PC-3 (cell line): Measurements from ENCODE around the gene SLC23A2. TPM values are rescaled to one million over a fixed set of nuclear protein-coding genes. Genes with fewer than 3 reads are reported as not detected.

Experiments
- ATAC-seq: fragments of 200-7000 bp; cut with Tn5 transposase; 2 replicates; pipeline ENCODE4 v1.9.1; 2020; ENCODE audit warnings: mild to moderate bottlenecking, moderate library complexity
- BruUV-seq: library from RNA; stranded (reverse); fragments of 400-500 nt; replicated peaks from 2 replicates; lab custom pipeline; 2021; lab: Mats Ljungman, UMichigan
- CTCF ChIA-PET: fragments of 300-600 bp; sonication (Branson Sonifier 250); formaldehyde crosslinking; loops from one replicate; lab custom pipeline; 2022; ENCODE audit warnings: antibody characterized with exemption; lab: Charles Lee
- POLR2A ChIA-PET: fragments of 300-600 bp; sonication (Branson Sonifier 250); formaldehyde crosslinking; loops from one replicate; lab custom pipeline; 2022; ENCODE audit warnings: antibody characterized with exemption; ENCODE audit not compliant: unreplicated experiment; lab: Charles Lee
- DNase-seq: peaks from one replicate; pipeline ENCODE4 v3.0.0-alpha.2; 2015
- H2AFZ ChIP-seq: fragments of 300-600 bp; sonication (generic); 2 replicates; pipeline ENCODE4 v1.6.0; 2016; ENCODE audit warnings: antibody characterized with exemption, low read length
- H3F3A ChIP-seq: fragments of 300-600 bp; sonication (generic); one replicate; pipeline ENCODE4 v1.6.0; 2017; ENCODE audit warnings: antibody characterized with exemption, low read length, control low read depth, mild to moderate bottlenecking; ENCODE audit not compliant: unreplicated experiment
- H3K27ac ChIP-seq: fragments of 300-600 bp; sonication (generic); 2 replicates; pipeline ENCODE4 v1.5.1; 2016; ENCODE audit warnings: mild to moderate bottlenecking, low read length
- H3K27me3 ChIP-seq: fragments of 300-600 bp; sonication (generic); 2 replicates; pipeline ENCODE4 v1.6.1; 2016; ENCODE audit warnings: low read length, mixed read lengths
- H3K36me3 ChIP-seq: fragments of 300-600 bp; sonication (generic); 2 replicates; pipeline ENCODE4 v1.6.1; 2016; ENCODE audit warnings: low read depth, mixed run types, low read length, mixed read lengths
- H3K4me1 ChIP-seq: fragments of 300-600 bp; sonication (generic); 2 replicates; pipeline ENCODE4 v1.5.1; 2016; ENCODE audit warnings: low read length; ENCODE audit not compliant: insufficient read depth
- H3K4me2 ChIP-seq: fragments of 300-600 bp; sonication (generic); 2 replicates; pipeline ENCODE4 v1.6.0; 2016; ENCODE audit warnings: low read length
- H3K4me3 ChIP-seq: fragments of 300-600 bp; sonication (generic); 2 replicates; pipeline ENCODE4 v1.5.1; 2016; ENCODE audit warnings: mild to moderate bottlenecking, low read length, mixed read lengths
- H3K79me2 ChIP-seq: fragments of 300-600 bp; sonication (generic); 2 replicates; pipeline ENCODE4 v1.6.1; 2017; ENCODE audit warnings: low read length, mixed read lengths
- H3K9ac ChIP-seq: fragments of 300-600 bp; sonication (generic); 2 replicates; pipeline ENCODE4 v1.6.0; 2016; ENCODE audit warnings: mild to moderate bottlenecking, low read length
- H3K9me2 ChIP-seq: fragments of 300-600 bp; sonication (generic); replicated peaks from 2 replicates; pipeline ENCODE4 v1.6.1; 2016; ENCODE audit warnings: mixed run types, low read length, mixed read lengths
- H3K9me3 ChIP-seq: fragments of 300-600 bp; sonication (generic); 2 replicates; pipeline ENCODE4 v1.6.1; 2016; ENCODE audit warnings: low read length, mixed read lengths
- H4K20me1 ChIP-seq: fragments of 300-600 bp; sonication (generic); 2 replicates; pipeline ENCODE4 v1.6.1; 2016; ENCODE audit warnings: low read length, mixed read lengths
- EZH2 ChIP-seq: fragments of 300-600 bp; sonication (generic); IDR thresholded peaks from one replicate; pipeline ENCODE4 v1.6.1; 2017; ENCODE audit warnings: antibody characterized with exemption, mild to moderate bottlenecking, low read length; ENCODE audit not compliant: unreplicated experiment
- EZH2phosphoT487 ChIP-seq: fragments of 300-600 bp; sonication (generic); IDR thresholded peaks from 2 replicates; pipeline ENCODE4 v1.6.1; 2018; ENCODE audit warnings: mild to moderate bottlenecking, antibody characterized with exemption, low read length, borderline replicate concordance
- intact Hi-C: fragments of 100-400 bp; cut with micrococcal nuclease; formaldehyde crosslinking; loops from 2 replicates; pipeline ENCODE4 v1.9.0; 2023
- total RNA-seq: library from RNA; depleted of rRNA; stranded (reverse); fragments of >200 nt; gene quantifications from 2 replicates; pipeline ENCODE4 v1.2.3, GENCODE V29; 2014
- TF ChIP-seq, protein P1 (sequence below): fragments of 300-600 bp; sonication (generic); conservative IDR thresholded peaks from 2 replicates; pipeline ENCODE4 v1.5.1; 2017; ENCODE audit warnings: antibody characterized with exemption, low read depth, mild to moderate bottlenecking, low read length

SLC23A2 gene
- total RNA-seq, 1 experiment from 2014 or later, result 18.3 TPM

DNA sequence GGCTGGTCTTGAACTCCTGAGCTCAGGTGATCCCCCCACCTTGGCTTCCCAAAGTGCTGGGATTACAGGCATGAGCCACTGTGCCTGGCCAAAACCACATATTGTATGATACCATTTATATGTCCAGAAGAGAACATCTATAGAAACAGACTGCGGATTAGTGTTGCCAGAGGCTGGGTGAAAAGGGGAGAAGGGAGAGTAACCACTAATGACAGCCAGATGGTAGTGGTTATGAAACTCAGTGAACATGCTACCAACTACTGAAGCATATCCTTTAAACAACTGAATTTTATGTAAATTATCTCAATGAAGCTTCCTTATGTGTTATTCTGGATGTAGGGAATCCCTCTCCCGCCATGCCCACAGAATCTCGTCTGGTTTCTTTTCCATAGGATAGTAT lies 15.7 kb downstream of the SLC23A2 start:
- DNase-seq (no peak), ATAC-seq (no peak)
- intact Hi-C loops, result no loop called here
- no TSS peak for BruUV-seq
- no peak overlapping the region for H3K4me3 ChIP-seq
- H3F3A ChIP-seq, result no peaks in the 10 kb centered on the region
- no peak overlapping the region for H3K4me2 ChIP-seq
- no peak overlapping the region for H3K27ac ChIP-seq
- H3K27me3 ChIP-seq, result no peaks in the 10 kb centered on the region
- no peaks in the 10 kb centered on the region for H3K36me3 ChIP-seq
- no peaks in the 10 kb centered on the region for H3K9me2 ChIP-seq
- ChIA-PET POLR2A (no interaction called here), CTCF (no interaction called here)
- no peak overlapping the region for H3K9ac ChIP-seq
- no peaks in the 10 kb centered on the region for H3K9me3 ChIP-seq
- H4K20me1 ChIP-seq, result peaks cover 12% of the 10 kb centered on the region; the same call in 1 of the 2 replicates
- no peak overlapping the region for H2AFZ ChIP-seq
- no peaks in the 10 kb centered on the region for H3K4me1 ChIP-seq
- peaks cover 58% of the 10 kb centered on the region for H3K79me2 ChIP-seq
- TF ChIP-seq EZH2phosphoT487, result no peak
- TF ChIP-seq EZH2, result no peak
- TF ChIP-seq, protein P1, sequence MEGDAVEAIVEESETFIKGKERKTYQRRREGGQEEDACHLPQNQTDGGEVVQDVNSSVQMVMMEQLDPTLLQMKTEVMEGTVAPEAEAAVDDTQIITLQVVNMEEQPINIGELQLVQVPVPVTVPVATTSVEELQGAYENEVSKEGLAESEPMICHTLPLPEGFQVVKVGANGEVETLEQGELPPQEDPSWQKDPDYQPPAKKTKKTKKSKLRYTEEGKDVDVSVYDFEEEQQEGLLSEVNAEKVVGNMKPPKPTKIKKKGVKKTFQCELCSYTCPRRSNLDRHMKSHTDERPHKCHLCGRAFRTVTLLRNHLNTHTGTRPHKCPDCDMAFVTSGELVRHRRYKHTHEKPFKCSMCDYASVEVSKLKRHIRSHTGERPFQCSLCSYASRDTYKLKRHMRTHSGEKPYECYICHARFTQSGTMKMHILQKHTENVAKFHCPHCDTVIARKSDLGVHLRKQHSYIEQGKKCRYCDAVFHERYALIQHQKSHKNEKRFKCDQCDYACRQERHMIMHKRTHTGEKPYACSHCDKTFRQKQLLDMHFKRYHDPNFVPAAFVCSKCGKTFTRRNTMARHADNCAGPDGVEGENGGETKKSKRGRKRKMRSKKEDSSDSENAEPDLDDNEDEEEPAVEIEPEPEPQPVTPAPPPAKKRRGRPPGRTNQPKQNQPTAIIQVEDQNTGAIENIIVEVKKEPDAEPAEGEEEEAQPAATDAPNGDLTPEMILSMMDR, result no peak

DNA sequence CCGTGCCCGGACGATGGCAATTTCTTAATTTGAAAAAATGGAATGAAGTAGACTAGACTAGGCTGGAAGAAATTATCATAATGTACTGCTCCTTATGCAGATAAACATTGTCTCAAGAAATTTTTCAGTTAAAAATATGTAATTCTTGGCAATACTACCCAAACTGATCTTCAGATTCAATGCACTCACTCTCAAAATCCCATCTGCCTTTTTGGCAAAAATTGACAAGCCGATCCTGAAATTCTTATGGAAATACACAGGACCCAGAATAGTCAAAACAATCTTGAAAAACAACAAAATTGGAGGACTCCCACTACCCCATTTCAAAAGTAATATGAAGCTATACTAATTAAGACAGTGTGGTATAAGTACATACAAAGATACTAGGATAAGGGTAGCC lies 19.0 kb downstream of the SLC23A2 start:
- H3K9me2 ChIP-seq, result no peaks in the 10 kb centered on the region
- DNase-seq (no peak), ATAC-seq (no peak)
- H3K9ac ChIP-seq, result no peak overlapping the region
- TF ChIP-seq EZH2 (no peak), EZH2phosphoT487 (no peak)
- TF ChIP-seq, protein P1, result no peak
- no peaks in the 10 kb centered on the region for H3K27me3 ChIP-seq
- POLR2A ChIA-PET, result no interaction called here
- no peak overlapping the region for H3K4me3 ChIP-seq
- no peaks in the 10 kb centered on the region for H3F3A ChIP-seq
- no peak overlapping the region for H3K4me2 ChIP-seq
- BruUV-seq, result no TSS peak
- intact Hi-C loops, result no loop called here
- no peaks in the 10 kb centered on the region for H3K4me1 ChIP-seq
- CTCF ChIA-PET, result no interaction called here
- H3K27ac ChIP-seq, result no peak overlapping the region
- H4K20me1 ChIP-seq, result 0 out of 2 replicates have a peak, but pooled peaks cover 9% of the 10 kb centered on the region
- H3K9me3 ChIP-seq, result no peaks in the 10 kb centered on the region
- peaks cover 65% of the 10 kb centered on the region for H3K79me2 ChIP-seq
- H2AFZ ChIP-seq, result no peak overlapping the region
- no peaks in the 10 kb centered on the region for H3K36me3 ChIP-seq

DNA sequence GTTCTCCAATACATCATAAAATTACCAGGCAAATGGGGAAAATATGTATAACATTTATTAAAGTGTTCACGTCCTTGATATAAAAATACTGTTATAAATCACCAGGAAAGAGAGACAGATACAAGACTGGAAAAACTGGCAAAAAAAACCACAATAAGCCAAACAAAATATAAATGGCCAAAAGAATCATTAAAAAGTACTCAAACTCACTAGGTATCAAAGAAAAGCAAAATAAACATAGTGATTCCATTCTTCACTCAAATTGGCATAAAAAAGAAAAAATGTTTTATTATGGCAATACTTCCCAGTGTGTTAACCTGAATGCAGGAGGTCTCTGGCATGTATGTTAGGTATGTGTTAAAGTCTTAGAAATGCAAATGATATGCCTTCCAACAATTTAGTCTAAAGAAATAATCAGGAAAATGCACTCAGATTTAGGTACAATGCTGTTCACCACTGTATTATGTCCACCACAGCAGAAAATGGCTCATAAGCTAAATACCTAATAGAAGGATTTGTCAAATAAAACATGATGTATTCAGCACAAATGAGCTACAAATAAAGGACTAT lies 21.4 kb downstream of the SLC23A2 start:
- Histone ChIP-seq H2AFZ (no peak overlapping the region), H3K9me2 (no peaks in the 10 kb centered on the region), H3K36me3 (no peaks in the 10 kb centered on the region), H4K20me1 (0 out of 2 replicates have a peak, but pooled peaks cover 4% of the 10 kb centered on the region), H3K4me3 (no peak overlapping the region), H3K9ac (no peak overlapping the region), H3K9me3 (no peaks in the 10 kb centered on the region), H3K4me2 (no peak overlapping the region), H3K27me3 (no peaks in the 10 kb centered on the region), H3F3A (no peaks in the 10 kb centered on the region), H3K27ac (no peak overlapping the region), H3K4me1 (no peaks in the 10 kb centered on the region), H3K79me2 (peaks cover 45% of the 10 kb centered on the region)
- DNase-seq (no peak), ATAC-seq (no peak)
- ChIA-PET POLR2A (no interaction called here), CTCF (no interaction called here)
- TF ChIP-seq, protein P1, result no peak
- TF ChIP-seq EZH2phosphoT487, result no peak
- no peak for TF ChIP-seq EZH2
- BruUV-seq, result no TSS peak
- intact Hi-C loops, result no loop called here
